GM12878 (cell line): ENCODE results near the gene SNAP91. TPM values are rescaled to one million over a fixed set of nuclear protein-coding genes. Genes with fewer than 3 reads are reported as not detected.

Experiments used
- ATAC-seq: fragments of 200-7000 bp; cut with Tn5 transposase; 3 replicates; pipeline ENCODE4 v1.9.1; 2020; ENCODE audit warnings: mild to moderate bottlenecking, moderate library complexity
- BruUV-seq: library from RNA; stranded (reverse); fragments of 400-500 nt; replicated peaks from 2 replicates; lab custom pipeline; 2021; lab: Mats Ljungman, UMichigan
- CTCF ChIA-PET: fragments of 300-600 bp; sonication (Branson Sonifier 250); formaldehyde crosslinking; extraction: SDS; loops from one replicate; lab custom pipeline; 2021; ENCODE audit warnings: inconsistent platforms; lab: Yijun Ruan, JAX
- POLR2A ChIA-PET: fragments of 350-600 bp; formaldehyde crosslinking; extraction: SDS; loops from one replicate; lab custom pipeline; 2021; ENCODE audit warnings: inconsistent platforms; lab: Charles Lee
- RAD21 ChIA-PET: fragments of 300-600 bp; sonication (Branson Sonifier 250); formaldehyde crosslinking; loops from one replicate; lab custom pipeline; 2023; ENCODE audit warnings: antibody characterized with exemption; ENCODE audit not compliant: unreplicated experiment; lab: Charles Lee
- SMC1A ChIA-PET: fragments of 300-600 bp; sonication (Branson Sonifier 250); formaldehyde crosslinking; loops from one replicate; lab custom pipeline; 2023; ENCODE audit not compliant: unreplicated experiment, uncharacterized antibody; lab: Charles Lee
- DNase-seq: peaks from one replicate; pipeline ENCODE4 v3.0.0-alpha.2; 2011; ENCODE audit warnings: low read depth, low spot score
- FAIRE-seq: peaks from 3 replicates; lab custom pipeline; 2011; peaks lifted over from hg19 to GRCh38; lab: Jason Lieb, UNC
- H2AFZ ChIP-seq: 2 replicates; pipeline ENCODE4 v1.6.0; 2011; ENCODE audit warnings: low read depth, low read length, control low read depth; ENCODE audit not compliant: control insufficient read depth
- H3K27ac ChIP-seq: 2 replicates; pipeline ENCODE4 v1.5.1; 2011; ENCODE audit warnings: control low read depth; ENCODE audit not compliant: control insufficient read depth, insufficient read depth
- H3K27me3 ChIP-seq, 2 experiments: replicated peaks in 1 of 2; 2 replicates each; pipeline versions ENCODE4 v1.6.0 to v1.6.1; 2011; ENCODE audit warnings: low read length in 1 of 2; ENCODE audit not compliant: control insufficient read depth in 2 of 2, insufficient read depth in 2 of 2
- H3K36me3 ChIP-seq, 2 experiments: 2 replicates each; pipeline ENCODE4 v1.5.1; 2011; ENCODE audit warnings: low read length in 1 of 2; ENCODE audit not compliant: control insufficient read depth in 2 of 2, insufficient read depth in 2 of 2
- H3K4me1 ChIP-seq: 2 replicates; pipeline ENCODE4 v1.6.1; 2011; ENCODE audit warnings: mild to moderate bottlenecking, low read length, moderate library complexity, mixed read lengths; ENCODE audit not compliant: control insufficient read depth, insufficient read depth
- H3K4me2 ChIP-seq: 2 replicates; pipeline ENCODE4 v1.6.0; 2011; ENCODE audit warnings: control low read depth; ENCODE audit not compliant: control insufficient read depth, insufficient read depth
- H3K4me3 ChIP-seq: fragments of 200-600 bp; sonication (generic); 2 replicates; pipeline ENCODE4 v1.5.1; 2016
- H3K79me2 ChIP-seq: 2 replicates; pipeline ENCODE4 v1.6.0; 2011; ENCODE audit warnings: low read length; ENCODE audit not compliant: control insufficient read depth, insufficient read depth
- H3K9ac ChIP-seq: 2 replicates; pipeline ENCODE4 v1.8.0; 2011; ENCODE audit warnings: low read length, control low read depth, mixed read lengths; ENCODE audit not compliant: control insufficient read depth, insufficient read depth
- H3K9me3 ChIP-seq: replicated peaks from 3 replicates; pipeline ENCODE4 v1.5.1; 2011; ENCODE audit warnings: mild to moderate bottlenecking, low read length; ENCODE audit not compliant: control insufficient read depth, insufficient read depth
- H4K20me1 ChIP-seq: 2 replicates; pipeline ENCODE4 v1.6.0; 2011; ENCODE audit not compliant: control insufficient read depth, insufficient read depth
- ATF7 ChIP-seq: fragments of 450-650 bp; IDR thresholded peaks from 2 replicates; pipeline ENCODE4 v1.6.1; 2016; ENCODE audit warnings: low read depth, mild to moderate bottlenecking
- BACH1 ChIP-seq: fragments of 450-650 bp; IDR thresholded peaks from 2 replicates; pipeline ENCODE4 v1.6.1; 2017; ENCODE audit warnings: mild to moderate bottlenecking, borderline replicate concordance
- BRCA1 ChIP-seq: IDR thresholded peaks from 2 replicates; pipeline ENCODE4 v1.6.1; 2011; ENCODE audit warnings: low read depth, low read length, improper control_type of control experiment
- EED ChIP-seq: sonication (generic); IDR thresholded peaks from 2 replicates; pipeline ENCODE4 v1.6.1; 2016; ENCODE audit warnings: antibody characterized with exemption, low read depth
- GATAD2B ChIP-seq: fragments of 450-650 bp; conservative IDR thresholded peaks from 2 replicates; pipeline ENCODE4 v1.6.1; 2017; ENCODE audit warnings: low read depth, mild to moderate bottlenecking, moderate library complexity
- KAT2A ChIP-seq: conservative IDR thresholded peaks from 2 replicates; pipeline ENCODE4 v1.6.1; 2011; ENCODE audit warnings: low read depth, low read length; ENCODE audit not compliant: control insufficient read depth
- MEF2A ChIP-seq: IDR thresholded peaks from 2 replicates; pipeline ENCODE4 v1.6.1; 2011; ENCODE audit warnings: low read depth, mild to moderate bottlenecking, low read length, moderate library complexity; ENCODE audit not compliant: insufficient read depth
- NFIC ChIP-seq: IDR thresholded peaks from 2 replicates; pipeline ENCODE4 v1.6.1; 2012; ENCODE audit warnings: low read depth, mild to moderate bottlenecking, inconsistent platforms, low read length, moderate library complexity
- SIN3A ChIP-seq: IDR thresholded peaks from 2 replicates; pipeline ENCODE4 v1.6.1; 2012; ENCODE audit warnings: low read depth, low read length, improper control_type of control experiment
- WGBS: methylation state at CpG from one replicate; pipeline ENCODE4 v1.1.6; 2016; ENCODE audit warnings: low lambda C conversion rate; ENCODE audit not compliant: insufficient replicate concordance, insufficient coverage; ENCODE audit errors: missing lambda C conversion rate; 5-methylcytosine and 5-hydroxymethylcytosine counted together
- in situ Hi-C: fragments of 300-500 bp; cut with MboI; formaldehyde crosslinking; loops from 9 replicates; pipeline ENCODE4 v1.14.3; 2018; ENCODE audit warnings: mixed read lengths
- intact Hi-C: fragments of 100-400 bp; cut with micrococcal nuclease; formaldehyde crosslinking; loops from one replicate; pipeline ENCODE4 v1.14.2; 2022; ENCODE audit not compliant: unreplicated experiment
- polyA plus RNA-seq, 11 experiments: library from polyadenylated mRNA; depleted of rRNA in 4 of 11; unstranded in 6 of 11; stranded (reverse) in 5 of 11; fragments of >200 nt; fragmentation: Nextera tagmentation in 4 of 11; fragmentation: Illumina TruSeq in 1 of 11; extraction: Ambion mirVana in 4 of 11; extraction: Trizol in 1 of 11; gene quantifications; 1 replicate in 1 of 11; 2 replicates in 10 of 11; pipeline versions ENCODE4 v1.2.1 to v1.2.3, GENCODE V29; 2011 to 2016; ENCODE audit warnings: inconsistent platforms in 2 of 11, missing spikeins in 2 of 11, low read depth in 1 of 11
- total RNA-seq, 4 experiments: library from RNA; depleted of rRNA in 3 of 4; stranded (reverse); fragments of >200 nt in 3 of 4; fragmentation: Illumina TruSeq in 1 of 4; extraction: Trizol in 1 of 4; gene quantifications; 2 replicates each; pipeline versions ENCODE4 v1.2.1 to v1.2.3, GENCODE V29; 2013 to 2021

SNAP91 gene
- total and polyA plus RNA-seq, 10 of the 15 experiments (the other 5 are each of a cell fraction or from before 2014, with no cell fraction given), result 0.01 to 0.49 (median 0.12) TPM; not detected in 2

- SMC1A ChIA-PET, result interaction anchor here (1.1 to 8.0 kb wide), 5 partner anchors 11 to 444 kb away, joined by 3 to 158 read pairs (median 3); partner anchors contain the start of gene UBE3D
- intact Hi-C loops, result no loop called here
- H2AFZ ChIP-seq, result no peak overlapping the region
- TF ChIP-seq GATAD2B (no peak), ATF7 (no peak), EED (no peak), BRCA1 (no peak), KAT2A (no peak), MEF2A (no peak), SIN3A (no peak), BACH1 (no peak), NFIC (no peak)
- CTCF ChIA-PET, result interaction anchor here (1.6 to 15.2 kb wide), 4 partner anchors 12 to 443 kb away, joined by 3 to 423 read pairs (median 70); partner anchors contain the start of genes DOP1A and UBE3D
- FAIRE-seq (no peak), DNase-seq (no peak), ATAC-seq (no peak)
- no peaks in the 10 kb centered on the region for H3K4me1 ChIP-seq
- BruUV-seq, result no TSS peak
- POLR2A ChIA-PET, result no interaction called here
- in situ Hi-C loops, result no loop called here
- H3K4me2 ChIP-seq, result no peak overlapping the region
- H3K36me3 ChIP-seq, result no peaks in the 10 kb centered on the region
- RAD21 ChIA-PET, result interaction anchor here (6.9 kb wide), 1 partner anchor 443 kb away, joined by 69 read pairs; the partner anchor contains the start of genes DOP1A and UBE3D
- no peak overlapping the region for H3K27ac ChIP-seq
- no peaks in the 10 kb centered on the region for H3K79me2 ChIP-seq
- H4K20me1 ChIP-seq, result no peaks in the 10 kb centered on the region
- H3K9me3 ChIP-seq, result no peaks in the 10 kb centered on the region
- no peak overlapping the region for H3K9ac ChIP-seq
- WGBS, result 40% methylated on average over 1 of the region's 1 CpG
- H3K27me3 ChIP-seq, result no peaks in the 10 kb centered on the region; a peak in 1 of 4 replicates
- no peak overlapping the region for H3K4me3 ChIP-seq
These were observed 199.5 kb downstream of the SNAP91 start for GRCh38 chr6:83509441-83509840.
